Gastroesophageal sphincter (tissue), 3 donors: ENCODE data around the gene SULT4A1.

Source experiments
- CTCF ChIP-seq, 4 experiments: fragments of 200-600 bp in 2 of 4; fragments of 450-650 bp in 2 of 4; sonication (generic) in 1 of 4; IDR thresholded peaks; one replicate each; pipeline ENCODE4 v1.5.1; 2017 to 2019; ENCODE audit warnings: antibody characterized with exemption in 4 of 4, mild to moderate bottlenecking in 2 of 4, moderate library complexity in 2 of 4
- EP300 ChIP-seq: sonication (generic); formaldehyde crosslinking; IDR thresholded peaks from one replicate; pipeline ENCODE4 v1.6.1; 2017; ENCODE audit warnings: antibody characterized with exemption, mild to moderate bottlenecking
- POLR2A ChIP-seq, 2 donors: fragments of 450-650 bp; IDR thresholded peaks; one replicate each; pipeline ENCODE4 v1.6.1; 2017; ENCODE audit warnings: antibody characterized with exemption in 2 of 2, mild to moderate bottlenecking in 2 of 2, moderate library complexity in 1 of 2
- POLR2AphosphoS5 ChIP-seq: sonication (generic); formaldehyde crosslinking; IDR thresholded peaks from one replicate; pipeline ENCODE4 v1.6.1; 2017; ENCODE audit warnings: antibody characterized with exemption

DNA sequence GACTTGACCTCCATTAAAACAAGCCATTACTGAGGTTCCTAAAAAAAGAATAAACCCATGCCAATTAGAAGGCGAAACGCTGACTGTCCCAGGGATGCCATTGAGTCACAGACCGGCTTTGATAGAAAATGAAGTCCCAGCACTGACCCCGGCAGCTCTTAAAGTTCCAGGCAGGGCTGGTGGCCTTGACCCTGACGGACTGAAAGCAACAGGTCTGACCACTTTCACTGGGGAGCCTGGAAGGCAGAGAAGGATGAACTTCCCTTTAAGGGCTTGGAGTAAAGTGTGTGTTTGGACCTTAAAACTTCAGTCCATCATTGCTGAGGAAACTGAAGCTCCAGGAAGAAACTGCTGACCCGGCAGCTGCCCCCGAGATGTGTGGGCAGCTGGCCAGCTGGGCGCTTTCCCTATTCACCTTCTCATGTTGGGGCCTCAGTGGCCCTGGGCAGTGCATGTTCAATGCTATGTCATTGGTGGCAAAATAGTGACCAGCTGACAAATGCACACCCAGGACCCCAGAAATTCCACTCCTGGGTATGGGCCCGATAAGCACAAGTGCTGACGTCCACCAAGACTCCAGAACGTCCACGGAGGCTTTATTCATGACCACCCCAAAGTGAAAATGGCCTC lies 31.3 kb downstream of the SULT4A1 start:
- TF ChIP-seq CTCF (IDR thresholded peaks at IDR 0.05) (no peak), POLR2AphosphoS5 (no peak), POLR2A (IDR thresholded peaks at IDR 0.05) (no peak), EP300 (no peak)
